Fibroblast of lung (primary cell): ENCODE data around the gene COL5A3.

Experiments used
- EZH2 ChIP-seq: IDR thresholded peaks from 2 replicates; pipeline ENCODE4 v1.5.1; 2012; ENCODE audit warnings: low read length, control low read depth, mild to moderate bottlenecking; ENCODE audit errors: missing control alignments
- TF ChIP-seq, protein P1 (sequence below), 2 donors: IDR thresholded peaks in 1 of 2; conservative IDR thresholded peaks in 1 of 2; 1 replicate in 1 of 2; 2 replicates in 1 of 2; pipeline ENCODE4 v1.5.1; 2011 to 2012; ENCODE audit warnings: low read length in 2 of 2, control low read depth in 1 of 2, inconsistent platforms in 1 of 2, low read depth in 1 of 2, mild to moderate bottlenecking in 1 of 2

- TF ChIP-seq, protein P1, sequence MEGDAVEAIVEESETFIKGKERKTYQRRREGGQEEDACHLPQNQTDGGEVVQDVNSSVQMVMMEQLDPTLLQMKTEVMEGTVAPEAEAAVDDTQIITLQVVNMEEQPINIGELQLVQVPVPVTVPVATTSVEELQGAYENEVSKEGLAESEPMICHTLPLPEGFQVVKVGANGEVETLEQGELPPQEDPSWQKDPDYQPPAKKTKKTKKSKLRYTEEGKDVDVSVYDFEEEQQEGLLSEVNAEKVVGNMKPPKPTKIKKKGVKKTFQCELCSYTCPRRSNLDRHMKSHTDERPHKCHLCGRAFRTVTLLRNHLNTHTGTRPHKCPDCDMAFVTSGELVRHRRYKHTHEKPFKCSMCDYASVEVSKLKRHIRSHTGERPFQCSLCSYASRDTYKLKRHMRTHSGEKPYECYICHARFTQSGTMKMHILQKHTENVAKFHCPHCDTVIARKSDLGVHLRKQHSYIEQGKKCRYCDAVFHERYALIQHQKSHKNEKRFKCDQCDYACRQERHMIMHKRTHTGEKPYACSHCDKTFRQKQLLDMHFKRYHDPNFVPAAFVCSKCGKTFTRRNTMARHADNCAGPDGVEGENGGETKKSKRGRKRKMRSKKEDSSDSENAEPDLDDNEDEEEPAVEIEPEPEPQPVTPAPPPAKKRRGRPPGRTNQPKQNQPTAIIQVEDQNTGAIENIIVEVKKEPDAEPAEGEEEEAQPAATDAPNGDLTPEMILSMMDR (conservative IDR thresholded peaks at IDR 0.05 in 1 of 2, IDR thresholded peaks at IDR 0.05 in 1 of 2; ENCODE audit: low read depth in 1 of 2, low read length in 2 of 2): no peak
- no peak for TF ChIP-seq EZH2
Measured at GRCh38 chr19:9967326-9967725, 43.0 kb downstream of the COL5A3 start.
